ENCODE data around the gene JAG1. TPM values are rescaled to one million over a fixed set of nuclear protein-coding genes. Genes with fewer than 3 reads are reported as not detected.
A peak's percentile ranks its signal among the peaks of the same experiment; 100 is the strongest.

JAG1 gene
- total and polyA plus RNA-seq, 2 experiments from 2014 or later = 1.2 to 8.4 TPM

GRCh38 chr20:10639737-10640556 is 33.9 kb downstream of the JAG1 start:
- WGBS, 2 experiments (ENCODE audit: low coverage in 1 of 2, low lambda C conversion rate in 2 of 2, missing lambda C conversion rate in 2 of 2) = 85% methylated on average over 18 of the region's 18 CpGs

GRCh38 chr20:10639077-10639736 is 34.6 kb downstream of the JAG1 start:
- no peak for DNase-seq
- Histone ChIP-seq H3K4me3 (no peak overlapping the region), H3K4me2 (ENCODE audit: unreplicated experiment) (no peak overlapping the region), H3K9ac (no peak overlapping the region), H3K9me3 (ENCODE audit: low read depth) (no peaks in the 10 kb centered on the region), H3K36me3 (ENCODE audit: low read depth) (no peaks in the 10 kb centered on the region), H2AFZ (no peak overlapping the region), H4K20me1 (ENCODE audit: insufficient read depth) (no peaks in the 10 kb centered on the region), H3K4me1 (ENCODE audit: insufficient read depth) (peaks cover 26% of the 10 kb centered on the region), H3F3A (ENCODE audit: insufficient read depth) (peaks cover 11% of the 10 kb centered on the region), H3K27ac (no peak overlapping the region), H3K79me2 (ENCODE audit: insufficient read depth) (no peaks in the 10 kb centered on the region), H3K27me3 (replicated peaks; ENCODE audit: insufficient read depth) (no peaks in the 10 kb centered on the region), H3K9me2 (ENCODE audit: insufficient read depth) (no peaks in the 10 kb centered on the region)
- in situ Hi-C loops (cut with MboI) = no loop called here
- 91 to 92% methylated on average over 23 of the region's 23 CpGs for WGBS, 2 experiments (ENCODE audit: low coverage in 1 of 2, low lambda C conversion rate in 2 of 2, missing lambda C conversion rate in 2 of 2)
- TF ChIP-seq EZH2 (IDR thresholded peaks at IDR 0.05; ENCODE audit: insufficient read depth, poor library complexity, severe bottlenecking) (no peak), EZH2phosphoT487 (IDR thresholded peaks at IDR 0.05; ENCODE audit: insufficient read depth, low read depth) (no peak)

More at GRCh38 chr20:10639737-10640556, 33.9 kb downstream of the JAG1 start:
- H3K4me1 ChIP-seq (ENCODE audit: insufficient read depth) = peaks cover 25% of the 10 kb centered on the region
- TF ChIP-seq EZH2 (IDR thresholded peaks at IDR 0.05; ENCODE audit: insufficient read depth, poor library complexity, severe bottlenecking) (no peak), EZH2phosphoT487 (IDR thresholded peaks at IDR 0.05; ENCODE audit: insufficient read depth, low read depth) (no peak)
- DNase-seq = no peak
- H3F3A ChIP-seq (ENCODE audit: insufficient read depth) = peaks cover 11% of the 10 kb centered on the region
- H3K27ac ChIP-seq = no peak overlapping the region
- no peak overlapping the region for H2AFZ ChIP-seq
- H3K79me2 ChIP-seq (ENCODE audit: insufficient read depth) = no peaks in the 10 kb centered on the region
- H3K4me2 ChIP-seq (ENCODE audit: unreplicated experiment) = no peak overlapping the region
- H3K27me3 ChIP-seq (replicated peaks; ENCODE audit: insufficient read depth) = no peaks in the 10 kb centered on the region
- H3K4me3 ChIP-seq = no peak overlapping the region
- in situ Hi-C loops (cut with MboI) = no loop called here
- H3K9ac ChIP-seq = no peak overlapping the region
- H3K36me3 ChIP-seq (ENCODE audit: low read depth) = no peaks in the 10 kb centered on the region
- H3K9me3 ChIP-seq (ENCODE audit: low read depth) = no peaks in the 10 kb centered on the region
- H3K9me2 ChIP-seq (ENCODE audit: insufficient read depth) = no peaks in the 10 kb centered on the region
- H4K20me1 ChIP-seq (ENCODE audit: insufficient read depth) = no peaks in the 10 kb centered on the region

GRCh38 chr20:10637563-10637962 is 36.2 kb downstream of the JAG1 start:
- H3K9ac ChIP-seq = no peak overlapping the region
- H3K4me3 ChIP-seq = no peak overlapping the region
- H3K36me3 ChIP-seq (ENCODE audit: low read depth) = no peaks in the 10 kb centered on the region
- no peak overlapping the region for H3K4me2 ChIP-seq (ENCODE audit: unreplicated experiment)
- H3K79me2 ChIP-seq (ENCODE audit: insufficient read depth) = no peaks in the 10 kb centered on the region
- peaks cover 26% of the 10 kb centered on the region for H3K4me1 ChIP-seq (ENCODE audit: insufficient read depth)
- H3K27me3 ChIP-seq (replicated peaks; ENCODE audit: insufficient read depth) = no peaks in the 10 kb centered on the region
- no peaks in the 10 kb centered on the region for H3K9me3 ChIP-seq (ENCODE audit: low read depth)
- WGBS, 2 experiments (ENCODE audit: low coverage in 1 of 2, low lambda C conversion rate in 2 of 2, missing lambda C conversion rate in 2 of 2) = 76 to 77% methylated on average over 6 of the region's 6 CpGs
- no peak for TF ChIP-seq EZH2phosphoT487 (IDR thresholded peaks at IDR 0.05; ENCODE audit: insufficient read depth, low read depth)
- TF ChIP-seq EZH2 (IDR thresholded peaks at IDR 0.05; ENCODE audit: insufficient read depth, poor library complexity, severe bottlenecking) = no peak
- H3F3A ChIP-seq (ENCODE audit: insufficient read depth) = peaks cover 11% of the 10 kb centered on the region
- no peak overlapping the region for H2AFZ ChIP-seq
- DNase-seq = no peak
- H3K27ac ChIP-seq = peak overlapping the region; percentile 51; the same call in 1 of the 2 replicates
- H3K9me2 ChIP-seq (ENCODE audit: insufficient read depth) = no peaks in the 10 kb centered on the region
- in situ Hi-C loops (cut with MboI) = no loop called here
- H4K20me1 ChIP-seq (ENCODE audit: insufficient read depth) = no peaks in the 10 kb centered on the region

GRCh38 chr20:10637031-10637559 is 36.7 kb downstream of the JAG1 start:
- peaks cover 11% of the 10 kb centered on the region for H3F3A ChIP-seq (ENCODE audit: insufficient read depth)
- TF ChIP-seq EZH2 (IDR thresholded peaks at IDR 0.05; ENCODE audit: insufficient read depth, poor library complexity, severe bottlenecking) = no peak
- no peak for TF ChIP-seq EZH2phosphoT487 (IDR thresholded peaks at IDR 0.05; ENCODE audit: insufficient read depth, low read depth)
- 49 to 54% methylated on average over 10 of the region's 10 CpGs for WGBS, 2 experiments (ENCODE audit: low coverage in 1 of 2, low lambda C conversion rate in 2 of 2, missing lambda C conversion rate in 2 of 2)
- H4K20me1 ChIP-seq (ENCODE audit: insufficient read depth) = no peaks in the 10 kb centered on the region
- no peak overlapping the region for H3K4me3 ChIP-seq
- no peaks in the 10 kb centered on the region for H3K9me2 ChIP-seq (ENCODE audit: insufficient read depth)
- H2AFZ ChIP-seq = no peak overlapping the region
- in situ Hi-C loops (cut with MboI) = no loop called here
- H3K27me3 ChIP-seq (replicated peaks; ENCODE audit: insufficient read depth) = no peaks in the 10 kb centered on the region
- H3K79me2 ChIP-seq (ENCODE audit: insufficient read depth) = no peaks in the 10 kb centered on the region
- peaks cover 26% of the 10 kb centered on the region for H3K4me1 ChIP-seq (ENCODE audit: insufficient read depth)
- peak; percentile 78 for DNase-seq
- H3K4me2 ChIP-seq (ENCODE audit: unreplicated experiment) = peak overlapping the region; percentile 37
- H3K36me3 ChIP-seq (ENCODE audit: low read depth) = no peaks in the 10 kb centered on the region
- H3K9ac ChIP-seq = peak overlapping the region; percentile 33; the same call in 1 of the 2 replicates
- peak overlapping the region; percentile 51 for H3K27ac ChIP-seq
- no peaks in the 10 kb centered on the region for H3K9me3 ChIP-seq (ENCODE audit: low read depth)

Measured in GM23248 (cell line).